ENCODE data around the gene TSTD1. TPM values are rescaled to one million over a fixed set of nuclear protein-coding genes. Genes with fewer than 3 reads are reported as not detected.

The TSTD1 gene
- polyA plus RNA-seq, 3 donors: 9.9 to 20.3 (median 11.8) TPM

- peaks cover 0 to 2% (median 0%) of the 10 kb centered on the region in 3 donors for H3K27me3 Mint-ChIP-seq (ENCODE audit: low read depth in 3 of 3)
- peak overlapping the region in 5 of 7 donors; percentile 5 to 85 (median 53) for H3K27ac Mint-ChIP-seq
- Histone ChIP-seq H3K9ac (ENCODE audit: insufficient read depth, low read length, poor library complexity, severe bottlenecking) (no peak overlapping the region), H3K4me2 (replicated peaks; ENCODE audit: extremely low read depth, low read length, poor library complexity, severe bottlenecking) (no peak overlapping the region), H4K20me1 (ENCODE audit: insufficient read depth, low read length) (peaks cover 97% of the 10 kb centered on the region), H3K4me3 (replicated peaks in 1 of 3; ENCODE audit: low read depth in 2 of 3, low read length in 3 of 3) (no peak overlapping the region), H2AFZ (ENCODE audit: insufficient read depth, low read depth, low read length, poor library complexity, severe bottlenecking) (no peak overlapping the region), H3K27ac (ENCODE audit: low read depth in 1 of 2, low read length in 2 of 2) (peak overlapping the region in 1 of 2 donors; percentile 14), H3K79me2 (ENCODE audit: insufficient read depth, low read length) (peaks cover 100% of the 10 kb centered on the region), H3K9me3 (replicated peaks in 1 of 2; ENCODE audit: control insufficient read depth in 1 of 2, insufficient read depth in 1 of 2, low read length in 2 of 2) (no peaks in the 10 kb centered on the region), H3K27me3 (ENCODE audit: control insufficient read depth in 2 of 2, insufficient read depth in 2 of 2, low read length in 2 of 2) (no peaks in the 10 kb centered on the region), H3K4me1 (ENCODE audit: control insufficient read depth in 1 of 2, insufficient read depth in 2 of 2, low read length in 2 of 2) (peaks cover 12 to 23% of the 10 kb centered on the region in 2 donors), H3K36me3 (replicated peaks in 1 of 2; ENCODE audit: control insufficient read depth in 1 of 2, insufficient read depth in 2 of 2, low read length in 2 of 2) (peaks cover 48 to 84% of the 10 kb centered on the region in 2 donors)
- H3K36me3 Mint-ChIP-seq: peaks cover 59 to 90% of the 10 kb centered on the region in 2 donors
- TF ChIP-seq, protein P1, sequence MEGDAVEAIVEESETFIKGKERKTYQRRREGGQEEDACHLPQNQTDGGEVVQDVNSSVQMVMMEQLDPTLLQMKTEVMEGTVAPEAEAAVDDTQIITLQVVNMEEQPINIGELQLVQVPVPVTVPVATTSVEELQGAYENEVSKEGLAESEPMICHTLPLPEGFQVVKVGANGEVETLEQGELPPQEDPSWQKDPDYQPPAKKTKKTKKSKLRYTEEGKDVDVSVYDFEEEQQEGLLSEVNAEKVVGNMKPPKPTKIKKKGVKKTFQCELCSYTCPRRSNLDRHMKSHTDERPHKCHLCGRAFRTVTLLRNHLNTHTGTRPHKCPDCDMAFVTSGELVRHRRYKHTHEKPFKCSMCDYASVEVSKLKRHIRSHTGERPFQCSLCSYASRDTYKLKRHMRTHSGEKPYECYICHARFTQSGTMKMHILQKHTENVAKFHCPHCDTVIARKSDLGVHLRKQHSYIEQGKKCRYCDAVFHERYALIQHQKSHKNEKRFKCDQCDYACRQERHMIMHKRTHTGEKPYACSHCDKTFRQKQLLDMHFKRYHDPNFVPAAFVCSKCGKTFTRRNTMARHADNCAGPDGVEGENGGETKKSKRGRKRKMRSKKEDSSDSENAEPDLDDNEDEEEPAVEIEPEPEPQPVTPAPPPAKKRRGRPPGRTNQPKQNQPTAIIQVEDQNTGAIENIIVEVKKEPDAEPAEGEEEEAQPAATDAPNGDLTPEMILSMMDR (IDR thresholded peaks at IDR 0.05): no peak
- no peak overlapping the region for H3K4me3 Mint-ChIP-seq
- peaks cover 39% of the 10 kb centered on the region for H3K4me1 Mint-ChIP-seq
- H3K9me3 Mint-ChIP-seq: no peaks in the 10 kb centered on the region
- WGBS (ENCODE audit: insufficient coverage): no CpG with 5 or more reads among the region's 4 CpGs
- no peak for DNase-seq
- intact Hi-C loops (cut with micrococcal nuclease): no loop called here
Measured at GRCh38 chr1:161061419-161061818, 22.7 kb upstream of the TSTD1 start.

DNA sequence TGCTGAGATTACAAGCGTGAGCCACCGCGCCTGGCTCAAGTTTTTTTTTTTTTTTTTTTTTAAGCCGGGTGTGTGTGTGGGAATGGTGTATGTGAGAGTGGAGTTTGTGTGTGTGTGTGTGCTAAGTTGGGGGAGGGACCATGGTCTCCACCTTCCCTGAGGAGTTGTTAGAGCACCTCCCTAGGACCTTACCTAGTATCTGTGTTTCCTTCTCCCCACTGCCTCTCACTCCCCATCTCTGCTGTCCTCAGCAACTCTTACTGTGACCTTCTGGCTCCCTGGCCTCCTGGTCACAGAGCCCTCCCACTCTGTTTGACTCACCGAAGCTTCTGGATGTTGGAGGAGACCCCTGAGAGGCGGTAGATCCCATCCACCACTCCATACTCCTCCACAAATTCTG, 20.5 kb upstream of the TSTD1 start:
- no peak overlapping the region for H2AFZ ChIP-seq (ENCODE audit: insufficient read depth, low read depth, low read length, poor library complexity, severe bottlenecking)

More for the DNA sequence above, 20.5 kb upstream of the TSTD1 start:
- Histone ChIP-seq H4K20me1 (ENCODE audit: insufficient read depth, low read length) (peaks cover 96% of the 10 kb centered on the region), H3K9ac (ENCODE audit: insufficient read depth, low read length, poor library complexity, severe bottlenecking) (no peak overlapping the region), H3K4me2 (replicated peaks; ENCODE audit: extremely low read depth, low read length, poor library complexity, severe bottlenecking) (no peak overlapping the region), H3K79me2 (ENCODE audit: insufficient read depth, low read length) (peaks cover 95% of the 10 kb centered on the region), H3K9me3 (replicated peaks in 1 of 2; ENCODE audit: control insufficient read depth in 1 of 2, insufficient read depth in 1 of 2, low read length in 2 of 2) (no peaks in the 10 kb centered on the region), H3K4me3 (replicated peaks in 1 of 3; ENCODE audit: low read depth in 2 of 3, low read length in 3 of 3) (no peak overlapping the region), H3K4me1 (ENCODE audit: control insufficient read depth in 1 of 2, insufficient read depth in 2 of 2, low read length in 2 of 2) (peaks cover 0 to 4% of the 10 kb centered on the region in 2 donors), H3K27me3 (ENCODE audit: control insufficient read depth in 2 of 2, insufficient read depth in 2 of 2, low read length in 2 of 2) (no peaks in the 10 kb centered on the region), H3K27ac (ENCODE audit: low read depth in 1 of 2, low read length in 2 of 2) (peak overlapping the region; percentile 16 to 63), H3K36me3 (replicated peaks in 1 of 2; ENCODE audit: control insufficient read depth in 1 of 2, insufficient read depth in 2 of 2, low read length in 2 of 2) (peaks cover 63 to 94% of the 10 kb centered on the region in 2 donors)
- DNase-seq: no peak
- TF ChIP-seq, protein P1 (IDR thresholded peaks at IDR 0.05): no peak
- Mint-ChIP-seq H3K27me3 (ENCODE audit: low read depth in 3 of 3) (peaks cover 0 to 2% (median 0%) of the 10 kb centered on the region in 3 donors), H3K27ac (peak overlapping the region; percentile 43 to 86 (median 70)), H3K9me3 (no peaks in the 10 kb centered on the region), H3K36me3 (peaks cover 69 to 91% of the 10 kb centered on the region in 2 donors), H3K4me3 (no peak overlapping the region), H3K4me1 (peaks cover 25% of the 10 kb centered on the region)
- intact Hi-C loops (cut with micrococcal nuclease): loop anchor here in 1 of 2 donors (10.0 kb wide), 1 partner anchor 64 kb away; no protein-coding TSS in a partner anchor
- 100% methylated on average over 1 of the region's 6 CpGs for WGBS (ENCODE audit: insufficient coverage)

Data from CD14-positive monocyte (primary cell).